SK-N-SH treated with all-trans-retinoic acid at 6 μM for 48 hours (cell line): ENCODE measurements around the gene BCL2L13.

Experiments
- CSDC2 ChIP-seq: fragments of 250-450 bp; sonication (Bioruptor Pico); IDR thresholded peaks from 2 replicates; pipeline ENCODE4 v1.5.0; 2020; ENCODE audit warnings: mild to moderate bottlenecking, moderate library complexity
- RARB ChIP-seq: fragments of 250-450 bp; sonication (Bioruptor Pico); IDR thresholded peaks from 2 replicates; pipeline ENCODE4 v1.8.0; 2021; ENCODE audit warnings: mild to moderate bottlenecking, moderate library complexity
- SNAI2 ChIP-seq: fragments of 250-450 bp; sonication (Bioruptor Pico); IDR thresholded peaks from 2 replicates; pipeline ENCODE4 v1.5.0; 2020; ENCODE audit warnings: mild to moderate bottlenecking, moderate library complexity
- TCF4 ChIP-seq: fragments of 250-450 bp; sonication (Bioruptor Pico); IDR thresholded peaks from 2 replicates; pipeline ENCODE4 v1.8.0; 2021; ENCODE audit warnings: mild to moderate bottlenecking, moderate library complexity, borderline replicate concordance
- ZC3H10 ChIP-seq: fragments of 250-450 bp; sonication (Bioruptor Pico); IDR thresholded peaks from 2 replicates; pipeline ENCODE4 v1.5.1; 2021; ENCODE audit warnings: mild to moderate bottlenecking, moderate library complexity
- ZFP30 ChIP-seq: fragments of 450-650 bp; formaldehyde crosslinking; IDR thresholded peaks from 2 replicates; pipeline ENCODE4 v1.5.0; 2022; ENCODE audit warnings: mild to moderate bottlenecking, moderate library complexity
- ZNF565 ChIP-seq: fragments of 450-650 bp; formaldehyde crosslinking; conservative IDR thresholded peaks from 2 replicates; pipeline ENCODE4 v1.5.0; 2020; ENCODE audit warnings: low read depth, mild to moderate bottlenecking, moderate library complexity
- ZNF8 ChIP-seq: fragments of 450-650 bp; formaldehyde crosslinking; IDR thresholded peaks from 2 replicates; pipeline ENCODE4 v1.5.0; 2020; ENCODE audit warnings: mild to moderate bottlenecking, moderate library complexity
- TF ChIP-seq, protein P1 (sequence below): fragments of 250-450 bp; sonication (Bioruptor Pico); IDR thresholded peaks from 2 replicates; pipeline ENCODE4 v1.5.1; 2021; ENCODE audit warnings: mild to moderate bottlenecking, moderate library complexity
- TF ChIP-seq, protein P2 (sequence below): fragments of 250-450 bp; sonication (Bioruptor Pico); IDR thresholded peaks from 2 replicates; pipeline ENCODE4 v1.8.0; 2020; ENCODE audit warnings: mild to moderate bottlenecking, moderate library complexity, borderline replicate concordance
- TF ChIP-seq, protein P3 (sequence below): fragments of 250-450 bp; sonication (Bioruptor Pico); IDR thresholded peaks from 2 replicates; pipeline ENCODE4 v1.5.0; 2020; ENCODE audit warnings: mild to moderate bottlenecking, moderate library complexity

DNA sequence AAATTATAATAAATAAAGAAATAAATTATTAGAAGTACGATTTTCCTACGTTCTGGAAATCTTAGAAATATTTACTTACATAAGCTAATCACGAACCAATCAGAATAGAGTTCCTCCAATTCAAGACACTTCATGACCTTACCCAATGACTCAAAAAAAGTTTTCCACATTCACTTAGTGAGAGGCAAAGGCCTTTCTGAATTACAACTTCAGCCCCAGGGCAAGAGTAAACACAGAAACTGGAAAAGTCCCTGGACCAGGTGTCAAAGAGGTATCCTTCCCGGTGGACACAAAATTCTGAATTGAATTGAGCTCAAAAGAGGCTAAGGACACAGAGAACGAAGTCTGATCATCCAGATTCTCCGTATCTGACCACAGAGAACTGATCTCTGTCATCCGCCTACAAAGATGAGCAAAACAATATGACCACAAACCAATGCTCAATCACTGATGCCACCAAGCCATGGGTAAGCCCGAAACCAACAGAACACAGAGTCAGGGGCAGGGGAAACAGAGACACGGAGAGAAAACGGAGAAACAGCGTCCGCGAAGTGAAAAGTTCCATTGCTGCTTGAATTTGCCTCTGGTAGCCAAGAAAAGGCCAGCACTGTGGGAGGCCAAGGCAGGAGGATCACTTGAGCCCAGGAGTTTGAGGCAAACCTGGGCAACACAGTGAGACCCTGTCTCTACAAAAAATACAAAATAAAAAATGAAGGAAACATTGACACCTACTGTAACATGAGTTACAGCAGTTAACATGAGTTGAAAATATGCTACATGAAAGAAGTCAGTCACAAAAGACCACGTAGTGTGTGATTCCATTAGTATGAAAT lies 128.9 kb downstream of the BCL2L13 start:
- no peak for TF ChIP-seq ZFP30 (CRISPR knock-in tag)
- no peak for TF ChIP-seq ZNF565
- TF ChIP-seq ZNF8 (CRISPR knock-in tag) = no peak
- no peak for TF ChIP-seq RARB (CRISPR knock-in tag)
- TF ChIP-seq, protein P1, sequence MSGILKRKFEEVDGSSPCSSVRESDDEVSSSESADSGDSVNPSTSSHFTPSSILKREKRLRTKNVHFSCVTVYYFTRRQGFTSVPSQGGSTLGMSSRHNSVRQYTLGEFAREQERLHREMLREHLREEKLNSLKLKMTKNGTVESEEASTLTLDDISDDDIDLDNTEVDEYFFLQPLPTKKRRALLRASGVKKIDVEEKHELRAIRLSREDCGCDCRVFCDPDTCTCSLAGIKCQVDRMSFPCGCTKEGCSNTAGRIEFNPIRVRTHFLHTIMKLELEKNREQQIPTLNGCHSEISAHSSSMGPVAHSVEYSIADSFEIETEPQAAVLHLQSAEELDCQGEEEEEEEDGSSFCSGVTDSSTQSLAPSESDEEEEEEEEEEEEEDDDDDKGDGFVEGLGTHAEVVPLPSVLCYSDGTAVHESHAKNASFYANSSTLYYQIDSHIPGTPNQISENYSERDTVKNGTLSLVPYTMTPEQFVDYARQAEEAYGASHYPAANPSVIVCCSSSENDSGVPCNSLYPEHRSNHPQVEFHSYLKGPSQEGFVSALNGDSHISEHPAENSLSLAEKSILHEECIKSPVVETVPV (CRISPR knock-in tag) = no peak
- TF ChIP-seq, protein P2, sequence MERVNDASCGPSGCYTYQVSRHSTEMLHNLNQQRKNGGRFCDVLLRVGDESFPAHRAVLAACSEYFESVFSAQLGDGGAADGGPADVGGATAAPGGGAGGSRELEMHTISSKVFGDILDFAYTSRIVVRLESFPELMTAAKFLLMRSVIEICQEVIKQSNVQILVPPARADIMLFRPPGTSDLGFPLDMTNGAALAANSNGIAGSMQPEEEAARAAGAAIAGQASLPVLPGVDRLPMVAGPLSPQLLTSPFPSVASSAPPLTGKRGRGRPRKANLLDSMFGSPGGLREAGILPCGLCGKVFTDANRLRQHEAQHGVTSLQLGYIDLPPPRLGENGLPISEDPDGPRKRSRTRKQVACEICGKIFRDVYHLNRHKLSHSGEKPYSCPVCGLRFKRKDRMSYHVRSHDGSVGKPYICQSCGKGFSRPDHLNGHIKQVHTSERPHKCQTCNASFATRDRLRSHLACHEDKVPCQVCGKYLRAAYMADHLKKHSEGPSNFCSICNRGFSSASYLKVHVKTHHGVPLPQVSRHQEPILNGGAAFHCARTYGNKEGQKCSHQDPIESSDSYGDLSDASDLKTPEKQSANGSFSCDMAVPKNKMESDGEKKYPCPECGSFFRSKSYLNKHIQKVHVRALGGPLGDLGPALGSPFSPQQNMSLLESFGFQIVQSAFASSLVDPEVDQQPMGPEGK (CRISPR knock-in tag) = no peak
- TF ChIP-seq, protein P3, sequence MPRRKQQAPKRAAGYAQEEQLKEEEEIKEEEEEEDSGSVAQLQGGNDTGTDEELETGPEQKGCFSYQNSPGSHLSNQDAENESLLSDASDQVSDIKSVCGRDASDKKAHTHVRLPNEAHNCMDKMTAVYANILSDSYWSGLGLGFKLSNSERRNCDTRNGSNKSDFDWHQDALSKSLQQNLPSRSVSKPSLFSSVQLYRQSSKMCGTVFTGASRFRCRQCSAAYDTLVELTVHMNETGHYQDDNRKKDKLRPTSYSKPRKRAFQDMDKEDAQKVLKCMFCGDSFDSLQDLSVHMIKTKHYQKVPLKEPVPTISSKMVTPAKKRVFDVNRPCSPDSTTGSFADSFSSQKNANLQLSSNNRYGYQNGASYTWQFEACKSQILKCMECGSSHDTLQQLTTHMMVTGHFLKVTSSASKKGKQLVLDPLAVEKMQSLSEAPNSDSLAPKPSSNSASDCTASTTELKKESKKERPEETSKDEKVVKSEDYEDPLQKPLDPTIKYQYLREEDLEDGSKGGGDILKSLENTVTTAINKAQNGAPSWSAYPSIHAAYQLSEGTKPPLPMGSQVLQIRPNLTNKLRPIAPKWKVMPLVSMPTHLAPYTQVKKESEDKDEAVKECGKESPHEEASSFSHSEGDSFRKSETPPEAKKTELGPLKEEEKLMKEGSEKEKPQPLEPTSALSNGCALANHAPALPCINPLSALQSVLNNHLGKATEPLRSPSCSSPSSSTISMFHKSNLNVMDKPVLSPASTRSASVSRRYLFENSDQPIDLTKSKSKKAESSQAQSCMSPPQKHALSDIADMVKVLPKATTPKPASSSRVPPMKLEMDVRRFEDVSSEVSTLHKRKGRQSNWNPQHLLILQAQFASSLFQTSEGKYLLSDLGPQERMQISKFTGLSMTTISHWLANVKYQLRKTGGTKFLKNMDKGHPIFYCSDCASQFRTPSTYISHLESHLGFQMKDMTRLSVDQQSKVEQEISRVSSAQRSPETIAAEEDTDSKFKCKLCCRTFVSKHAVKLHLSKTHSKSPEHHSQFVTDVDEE (CRISPR knock-in tag) = no peak
- TF ChIP-seq ZC3H10 (CRISPR knock-in tag) = no peak
- no peak for TF ChIP-seq CSDC2
- TF ChIP-seq SNAI2 (CRISPR knock-in tag) = no peak
- no peak for TF ChIP-seq TCF4 (CRISPR knock-in tag)
